Measurements from ENCODE around the gene AHCYL1.

Gene AHCYL1

DNA sequence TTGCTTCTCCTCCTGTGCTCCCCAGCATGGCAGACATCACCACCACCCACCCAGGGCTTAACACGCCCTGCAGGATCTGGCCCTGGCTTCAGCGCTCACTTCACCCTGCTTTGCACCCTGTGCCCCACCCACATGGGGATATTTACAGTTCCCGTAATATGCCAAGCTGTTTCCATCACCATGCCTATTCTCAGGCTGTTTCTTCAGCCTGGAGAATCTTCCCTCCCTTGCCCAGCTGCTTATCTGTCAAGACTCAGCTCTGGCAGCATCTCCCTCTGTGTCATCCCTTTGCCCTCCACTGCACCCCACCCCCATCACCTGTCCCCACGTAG lies 3.6 kb upstream of the AHCYL1 start:
- TF ChIP-seq, protein P1, sequence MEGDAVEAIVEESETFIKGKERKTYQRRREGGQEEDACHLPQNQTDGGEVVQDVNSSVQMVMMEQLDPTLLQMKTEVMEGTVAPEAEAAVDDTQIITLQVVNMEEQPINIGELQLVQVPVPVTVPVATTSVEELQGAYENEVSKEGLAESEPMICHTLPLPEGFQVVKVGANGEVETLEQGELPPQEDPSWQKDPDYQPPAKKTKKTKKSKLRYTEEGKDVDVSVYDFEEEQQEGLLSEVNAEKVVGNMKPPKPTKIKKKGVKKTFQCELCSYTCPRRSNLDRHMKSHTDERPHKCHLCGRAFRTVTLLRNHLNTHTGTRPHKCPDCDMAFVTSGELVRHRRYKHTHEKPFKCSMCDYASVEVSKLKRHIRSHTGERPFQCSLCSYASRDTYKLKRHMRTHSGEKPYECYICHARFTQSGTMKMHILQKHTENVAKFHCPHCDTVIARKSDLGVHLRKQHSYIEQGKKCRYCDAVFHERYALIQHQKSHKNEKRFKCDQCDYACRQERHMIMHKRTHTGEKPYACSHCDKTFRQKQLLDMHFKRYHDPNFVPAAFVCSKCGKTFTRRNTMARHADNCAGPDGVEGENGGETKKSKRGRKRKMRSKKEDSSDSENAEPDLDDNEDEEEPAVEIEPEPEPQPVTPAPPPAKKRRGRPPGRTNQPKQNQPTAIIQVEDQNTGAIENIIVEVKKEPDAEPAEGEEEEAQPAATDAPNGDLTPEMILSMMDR (IDR thresholded peaks at IDR 0.05; ENCODE audit: low read depth, low read length, missing control alignments) = no peak
- DNase-seq = no peak
- Histone ChIP-seq H3K4me3 (ENCODE audit: low read depth, low read length) (no peak overlapping the region), H3K36me3 (replicated peaks) (no peaks in the 10 kb centered on the region), H3K27me3 (replicated peaks) (no peaks in the 10 kb centered on the region), H3K27ac (no peak overlapping the region)
- in situ Hi-C loops (cut with HindIII; ENCODE audit: low pct_ligation_motif_present, low sequenced_read_pairs) = no loop called here

DNA sequence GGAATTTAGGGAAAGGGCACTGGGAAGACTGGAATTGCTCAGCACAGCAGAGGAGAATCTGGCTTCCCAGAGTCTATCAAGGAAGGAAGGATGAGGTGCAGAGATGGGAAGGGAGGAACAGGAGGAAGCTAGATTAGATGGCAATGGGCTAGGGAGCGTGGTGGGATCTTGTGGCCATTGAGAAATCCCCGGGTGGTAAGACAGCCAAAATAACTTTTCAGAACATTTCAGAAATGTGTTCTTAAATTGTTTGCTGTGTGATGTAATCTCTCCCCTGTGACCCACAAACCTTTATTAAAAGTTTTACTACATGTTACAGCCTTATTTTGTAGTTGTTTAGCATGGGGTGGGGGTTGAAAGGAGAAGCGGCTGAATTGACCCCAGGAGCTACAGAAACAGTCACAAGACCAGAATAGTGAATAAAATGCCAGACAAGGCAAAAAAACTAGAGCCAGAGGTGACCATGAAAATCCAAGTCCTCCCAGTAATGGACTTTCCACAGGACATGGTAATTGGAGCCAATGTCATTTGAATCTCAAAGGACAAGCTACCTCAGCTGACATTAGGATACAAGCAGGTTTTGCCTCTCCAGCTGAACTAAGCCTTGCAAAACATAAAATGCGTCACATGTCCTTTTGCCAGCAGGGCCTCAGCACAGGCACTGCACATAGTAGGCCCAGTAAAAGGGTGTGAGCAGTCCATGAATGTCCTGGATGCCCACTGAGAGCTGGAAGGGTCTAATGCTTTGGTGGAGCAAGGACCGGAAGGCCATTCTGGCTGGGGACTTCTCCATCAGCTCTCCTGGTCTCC lies 980 bp upstream of the AHCYL1 start:
- H3K36me3 ChIP-seq (replicated peaks) = no peaks in the 10 kb centered on the region
- H3K27me3 ChIP-seq (replicated peaks) = no peaks in the 10 kb centered on the region
- TF ChIP-seq, protein P1 (IDR thresholded peaks at IDR 0.05; ENCODE audit: low read depth, low read length, missing control alignments) = no peak
- H3K4me3 ChIP-seq (ENCODE audit: low read depth, low read length) = no peak overlapping the region
- in situ Hi-C loops (cut with HindIII; ENCODE audit: low pct_ligation_motif_present, low sequenced_read_pairs) = no loop called here
- DNase-seq = no peak
- no peak overlapping the region for H3K27ac ChIP-seq

DNA sequence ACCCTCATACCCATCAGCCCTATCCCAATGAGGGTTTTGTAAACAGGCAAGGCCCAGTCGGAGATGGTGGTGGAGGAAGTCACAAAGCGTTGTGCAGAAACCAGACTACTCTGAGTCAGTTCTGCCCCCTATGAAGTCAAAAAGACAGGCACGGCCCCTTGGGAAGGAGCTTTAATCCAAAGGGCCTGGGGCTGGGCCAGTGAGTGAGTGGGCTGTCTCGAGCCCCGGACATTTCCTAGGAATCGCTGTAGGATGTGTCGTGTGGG lies 442 bp upstream of the AHCYL1 start:
- H3K27me3 ChIP-seq (replicated peaks) = no peaks in the 10 kb centered on the region
- TF ChIP-seq, protein P1 (IDR thresholded peaks at IDR 0.05; ENCODE audit: low read depth, low read length, missing control alignments) = no peak
- in situ Hi-C loops (cut with HindIII; ENCODE audit: low pct_ligation_motif_present, low sequenced_read_pairs) = no loop called here
- DNase-seq = peak; percentile 27
- H3K36me3 ChIP-seq (replicated peaks) = no peaks in the 10 kb centered on the region
- H3K4me3 ChIP-seq (ENCODE audit: low read depth, low read length) = peak overlapping the region; percentile 24
- peak overlapping the region; percentile 99 for H3K27ac ChIP-seq

DNA sequence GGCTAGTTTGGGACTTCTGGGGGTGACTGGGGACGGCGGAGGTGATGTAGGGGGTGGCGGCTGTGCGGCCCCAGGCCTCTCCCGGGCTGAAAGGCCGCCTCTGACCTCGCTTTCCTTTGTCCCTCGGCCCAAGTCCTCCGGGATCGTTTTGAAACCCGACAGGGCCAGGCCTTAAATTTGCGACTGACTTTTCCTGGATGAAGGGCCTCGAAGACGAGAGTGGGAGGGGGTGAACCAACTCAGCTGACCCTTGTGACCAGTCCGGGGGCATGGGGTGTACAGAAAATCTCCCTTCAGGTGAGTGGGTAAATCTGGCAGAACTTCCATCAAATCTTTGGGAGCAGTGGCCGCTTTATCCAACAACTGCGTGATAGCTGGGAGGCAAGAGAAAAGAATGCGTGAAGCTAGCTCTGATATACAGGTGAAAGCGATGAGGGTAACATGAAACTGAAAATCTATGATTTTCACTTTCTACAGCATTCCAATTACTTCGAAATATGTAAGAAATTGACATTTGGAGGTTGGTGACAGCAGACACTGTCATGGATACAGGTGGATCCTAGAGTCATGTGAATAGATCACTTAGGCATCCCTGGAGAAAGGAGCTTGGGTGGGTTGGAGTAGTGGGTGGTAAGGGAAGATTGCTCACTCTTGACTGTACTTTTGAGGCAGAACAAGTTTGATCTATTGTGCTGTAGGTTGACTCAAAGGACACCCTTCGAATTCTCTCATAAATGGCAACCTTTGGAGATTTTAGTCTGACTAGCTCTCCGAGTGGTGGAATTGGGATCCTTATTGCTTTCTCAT lies 885 bp downstream of the AHCYL1 start:
- in situ Hi-C loops (cut with HindIII; ENCODE audit: low pct_ligation_motif_present, low sequenced_read_pairs) = no loop called here
- Histone ChIP-seq H3K4me3 (ENCODE audit: low read depth, low read length) (peak overlapping the region; percentile 89), H3K27ac (peak overlapping the region; percentile 99), H3K36me3 (replicated peaks) (no peaks in the 10 kb centered on the region), H3K27me3 (replicated peaks) (no peaks in the 10 kb centered on the region)
- TF ChIP-seq, protein P1 (IDR thresholded peaks at IDR 0.05; ENCODE audit: low read depth, low read length, missing control alignments) = no peak
- no peak for DNase-seq

DNA sequence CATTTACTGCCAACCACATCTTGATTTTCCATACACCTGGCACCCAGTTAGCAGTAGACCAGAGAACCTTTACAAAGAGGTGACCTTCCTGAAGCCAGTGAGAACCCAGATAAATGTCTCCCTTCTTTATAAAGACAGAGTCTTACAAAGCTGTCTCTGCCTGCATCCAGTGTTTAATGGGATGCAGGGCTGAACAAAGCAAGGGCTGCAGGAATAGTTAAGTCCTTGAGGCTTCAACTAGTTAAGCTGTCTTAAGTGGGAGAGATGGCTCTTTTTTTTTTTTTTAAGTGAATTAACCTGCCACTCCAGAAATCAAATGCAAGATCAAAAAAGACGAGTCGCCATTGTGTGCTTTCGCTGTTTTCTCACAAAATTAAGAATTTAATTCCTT lies 1.5 kb downstream of the AHCYL1 start:
- H3K27ac ChIP-seq = no peak overlapping the region
- TF ChIP-seq, protein P1 (IDR thresholded peaks at IDR 0.05; ENCODE audit: low read depth, low read length, missing control alignments) = no peak
- in situ Hi-C loops (cut with HindIII; ENCODE audit: low pct_ligation_motif_present, low sequenced_read_pairs) = no loop called here
- DNase-seq = no peak
- peak overlapping the region; percentile 89 for H3K4me3 ChIP-seq (ENCODE audit: low read depth, low read length)
- no peaks in the 10 kb centered on the region for H3K36me3 ChIP-seq (replicated peaks)
- H3K27me3 ChIP-seq (replicated peaks) = no peaks in the 10 kb centered on the region

All from brain microvascular endothelial cell (primary cell).